SH-SY5Y (cell line): ENCODE measurements around the gene TMEM236.

Experiments
- GATA2 ChIP-seq: IDR thresholded peaks from 2 replicates; pipeline ENCODE4 v1.6.1; 2011; ENCODE audit warnings: mild to moderate bottlenecking, low read depth, low read length
- GATA3 ChIP-seq: IDR thresholded peaks from 2 replicates; pipeline ENCODE4 v1.6.1; 2011; ENCODE audit warnings: low read depth, mild to moderate bottlenecking, low read length, moderate library complexity

DNA sequence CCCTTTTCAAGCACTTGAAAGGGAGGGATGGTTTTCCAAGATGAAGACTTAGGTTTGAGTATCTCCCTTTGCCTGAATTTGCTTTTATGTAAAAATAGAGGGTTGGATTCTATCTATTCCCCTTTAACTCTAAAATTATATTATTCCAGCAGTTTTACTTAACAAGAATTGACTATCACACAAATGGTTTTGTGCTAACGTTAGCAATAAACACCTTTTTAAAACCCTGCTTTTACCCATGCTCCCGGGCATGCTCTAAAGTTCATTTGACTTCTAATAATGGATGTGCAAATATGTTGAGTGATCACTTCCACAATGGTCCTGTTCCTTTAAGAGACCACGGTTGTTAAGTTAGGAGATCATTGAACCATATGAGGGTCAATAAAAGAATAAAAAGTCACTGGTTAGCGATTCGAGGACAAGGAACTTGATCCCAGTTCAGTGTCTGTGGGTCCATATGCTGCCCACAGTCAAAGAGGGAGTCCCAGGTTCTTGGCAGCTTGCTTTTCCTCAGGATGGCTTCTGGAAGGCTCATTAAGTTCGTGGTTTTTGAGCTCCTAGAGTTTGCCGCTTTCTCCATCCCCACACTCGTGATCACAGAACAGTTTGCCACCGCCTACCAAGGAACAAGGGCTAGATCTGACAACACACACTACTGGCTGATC is at the start of gene TMEM236:
- TF ChIP-seq GATA2 (no peak), GATA3 (no peak)
